Mesodermal cell (in vitro differentiated cells): ENCODE data around the gene RYR3.

Source experiments
- H3K27ac ChIP-seq: 2 replicates; pipeline ENCODE4 v1.7.0; 2013; ENCODE audit warnings: mild to moderate bottlenecking, low read depth, low read length, moderate library complexity; ENCODE audit not compliant: severe bottlenecking
- H3K36me3 ChIP-seq: 2 replicates; pipeline ENCODE4 v1.7.1; 2013; ENCODE audit warnings: mild to moderate bottlenecking, low read length, moderate library complexity; ENCODE audit not compliant: control insufficient read depth, insufficient read depth
- H3K4me1 ChIP-seq: one replicate; pipeline ENCODE4 v1.7.1; 2013; ENCODE audit warnings: mild to moderate bottlenecking, low read length; ENCODE audit not compliant: insufficient read depth, control insufficient read depth, poor library complexity, severe bottlenecking
- H3K4me3 ChIP-seq: 2 replicates; pipeline ENCODE4 v1.7.0; 2013; ENCODE audit warnings: low read length, control low read depth, mild to moderate bottlenecking; ENCODE audit not compliant: insufficient read depth, poor library complexity, severe bottlenecking; ENCODE audit errors: extremely low read depth
- H3K9me3 ChIP-seq: 2 replicates; pipeline ENCODE4 v1.7.1; 2013; ENCODE audit warnings: mild to moderate bottlenecking, low read length, moderate library complexity; ENCODE audit not compliant: control insufficient read depth
- WGBS, 2 experiments: methylation state at CpG; one replicate each; pipeline ENCODE4 v1.1.5; 2013; ENCODE audit warnings: missing lambda C conversion rate in 2 of 2; ENCODE audit not compliant: insufficient coverage in 2 of 2; 5-methylcytosine and 5-hydroxymethylcytosine counted together

RYR3 gene

DNA sequence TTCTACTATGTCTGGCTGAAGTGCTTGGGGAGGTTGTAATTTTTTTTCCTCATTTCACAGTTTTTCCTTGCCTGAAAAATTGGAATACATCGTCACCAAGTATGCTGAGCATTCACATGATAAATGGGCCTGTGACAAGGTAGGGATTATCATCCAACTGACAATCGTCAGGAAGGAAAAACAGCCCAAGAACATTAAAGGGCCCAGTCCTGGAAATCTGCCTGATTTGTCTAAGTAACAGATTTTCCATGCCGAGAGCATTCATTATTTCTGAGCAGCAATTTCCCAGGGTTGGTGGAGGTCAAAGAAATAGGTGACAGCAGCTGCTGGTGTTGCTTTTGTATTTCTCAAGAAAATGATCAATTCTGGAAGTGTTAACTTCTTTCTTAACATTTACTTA is 431.5 kb downstream of the RYR3 start:
- no peaks in the 10 kb centered on the region for H3K4me1 ChIP-seq
- H3K36me3 ChIP-seq, result no peaks in the 10 kb centered on the region
- WGBS, 2 experiments, result 100% methylated on average over 2 to 3 of the region's 3 CpGs
- no peaks in the 10 kb centered on the region for H3K9me3 ChIP-seq
- H3K27ac ChIP-seq, result no peak overlapping the region
- H3K4me3 ChIP-seq, result no peak overlapping the region

DNA sequence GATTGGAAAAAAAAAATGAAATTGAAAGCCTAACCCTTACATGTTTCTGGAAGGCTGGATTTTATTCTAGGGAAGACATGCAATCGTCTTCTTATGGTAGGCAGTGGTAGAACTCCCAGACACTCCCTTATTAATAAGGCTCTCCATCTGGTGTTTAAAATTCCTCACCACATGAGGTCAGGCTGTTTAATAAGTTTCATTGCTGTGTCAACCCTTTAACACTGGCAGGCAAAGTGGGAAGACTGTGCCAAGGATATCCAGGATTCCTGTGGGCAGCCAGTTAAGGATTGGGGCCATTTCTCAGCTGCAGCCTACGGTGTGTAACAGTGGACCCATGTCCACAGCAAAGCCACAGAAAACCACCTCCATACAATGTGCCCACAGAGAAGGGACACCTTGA is 432.0 kb downstream of the RYR3 start:
- H3K27ac ChIP-seq, result no peak overlapping the region
- 100% methylated on average over 1 of the region's 2 CpGs; no CpG with 5 or more reads in 1 of the 2 experiments for WGBS, 2 experiments
- no peak overlapping the region for H3K4me3 ChIP-seq
- no peaks in the 10 kb centered on the region for H3K4me1 ChIP-seq
- H3K36me3 ChIP-seq, result no peaks in the 10 kb centered on the region
- H3K9me3 ChIP-seq, result no peaks in the 10 kb centered on the region

DNA sequence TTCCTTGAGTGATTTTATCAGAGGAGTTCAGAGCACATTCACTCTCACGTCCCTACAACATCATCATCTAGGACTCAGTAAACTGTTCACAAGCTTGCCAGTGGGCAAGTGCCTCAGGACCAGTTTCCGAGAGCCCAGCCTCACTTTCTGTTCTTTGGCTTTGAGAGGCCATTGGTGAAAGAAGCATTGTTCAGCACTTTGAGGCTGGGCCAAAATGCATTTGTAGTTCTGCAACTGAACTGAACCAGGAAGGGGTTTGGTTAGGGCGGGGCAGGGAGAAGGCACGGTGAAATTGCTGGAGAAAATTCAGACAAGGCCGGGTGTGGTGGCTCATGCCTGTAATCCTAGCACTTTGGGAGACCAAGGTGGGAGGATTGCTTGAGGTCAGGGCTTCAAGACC is 435.4 kb downstream of the RYR3 start:
- 93 to 96% methylated on average over 5 of the region's 5 CpGs for WGBS, 2 experiments
- H3K4me3 ChIP-seq, result no peak overlapping the region

DNA sequence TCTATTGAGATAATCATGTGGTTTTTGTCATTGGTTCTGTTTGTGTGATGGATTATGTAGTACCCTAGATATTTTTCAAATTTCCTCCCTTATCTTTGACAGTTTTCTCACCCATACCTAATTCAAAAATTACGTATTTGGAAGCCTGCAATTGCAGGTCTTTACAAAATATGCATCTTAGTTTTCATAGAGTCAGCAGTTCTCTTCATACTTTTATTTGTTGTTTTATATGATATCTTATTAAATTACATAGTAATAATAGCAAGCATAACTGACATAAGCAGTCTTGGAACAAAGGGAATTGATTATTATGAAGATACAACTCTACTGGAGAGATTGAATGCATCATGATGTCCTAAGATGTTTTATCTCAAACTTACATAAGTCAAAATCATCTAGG is 442.2 kb downstream of the RYR3 start:
- Histone ChIP-seq H3K9me3 (no peaks in the 10 kb centered on the region), H3K4me3 (no peak overlapping the region), H3K27ac (no peak overlapping the region), H3K36me3 (no peaks in the 10 kb centered on the region), H3K4me1 (no peaks in the 10 kb centered on the region)
- no CpG with 5 or more reads among the region's 1 CpG for WGBS, 2 experiments

More for the DNA sequence above, 435.4 kb downstream of the RYR3 start:
- H3K9me3 ChIP-seq, result no peaks in the 10 kb centered on the region
- no peak overlapping the region for H3K27ac ChIP-seq
- no peaks in the 10 kb centered on the region for H3K36me3 ChIP-seq
- H3K4me1 ChIP-seq, result no peaks in the 10 kb centered on the region

DNA sequence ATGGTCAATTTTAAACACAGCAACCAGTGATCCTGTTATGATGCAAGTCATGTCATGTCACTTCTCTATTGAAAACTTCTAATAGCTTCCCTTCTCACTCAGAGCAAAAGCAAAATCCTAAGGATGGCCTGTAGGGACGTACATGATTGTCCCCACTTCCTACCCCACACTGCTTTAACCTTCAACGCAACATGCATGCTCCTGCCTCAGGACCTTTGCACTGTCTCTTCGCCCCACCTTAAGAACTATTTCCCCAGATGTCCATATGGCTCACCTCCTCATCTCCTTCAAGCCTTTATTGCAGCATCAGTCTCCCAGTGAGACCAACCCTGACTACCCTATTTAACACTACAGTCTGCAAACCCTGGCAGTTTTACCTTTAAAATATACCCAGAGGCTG is 443.5 kb downstream of the RYR3 start:
- 85 to 89% methylated on average over 3 of the region's 3 CpGs for WGBS, 2 experiments
- Histone ChIP-seq H3K36me3 (no peaks in the 10 kb centered on the region), H3K4me3 (no peak overlapping the region), H3K4me1 (no peaks in the 10 kb centered on the region), H3K27ac (no peak overlapping the region), H3K9me3 (no peaks in the 10 kb centered on the region)

DNA sequence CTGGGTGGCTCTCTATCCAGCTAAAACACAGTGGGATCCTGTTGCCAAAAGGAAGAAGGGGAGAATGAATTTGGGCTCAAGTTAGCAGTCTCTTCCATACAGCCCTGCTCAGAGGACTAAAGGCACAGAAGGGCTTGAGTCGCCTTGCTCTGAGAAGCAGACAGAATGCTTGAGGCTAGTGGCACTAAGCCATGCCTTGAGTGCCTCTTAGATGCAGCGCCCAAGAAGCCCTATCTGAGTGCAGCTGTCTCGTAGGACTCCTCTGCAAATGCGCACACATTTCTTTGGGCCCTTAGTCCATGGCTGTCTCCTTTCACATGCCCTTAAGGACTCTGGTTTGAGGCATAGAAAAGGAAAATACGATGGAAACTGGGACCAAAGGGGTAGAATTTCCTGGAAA is 446.2 kb downstream of the RYR3 start:
- Histone ChIP-seq H3K4me3 (no peak overlapping the region), H3K9me3 (no peaks in the 10 kb centered on the region), H3K4me1 (no peaks in the 10 kb centered on the region), H3K36me3 (no peaks in the 10 kb centered on the region), H3K27ac (no peak overlapping the region)
- WGBS, 2 experiments, result 94 to 100% methylated on average over 3 to 5 of the region's 5 CpGs

DNA sequence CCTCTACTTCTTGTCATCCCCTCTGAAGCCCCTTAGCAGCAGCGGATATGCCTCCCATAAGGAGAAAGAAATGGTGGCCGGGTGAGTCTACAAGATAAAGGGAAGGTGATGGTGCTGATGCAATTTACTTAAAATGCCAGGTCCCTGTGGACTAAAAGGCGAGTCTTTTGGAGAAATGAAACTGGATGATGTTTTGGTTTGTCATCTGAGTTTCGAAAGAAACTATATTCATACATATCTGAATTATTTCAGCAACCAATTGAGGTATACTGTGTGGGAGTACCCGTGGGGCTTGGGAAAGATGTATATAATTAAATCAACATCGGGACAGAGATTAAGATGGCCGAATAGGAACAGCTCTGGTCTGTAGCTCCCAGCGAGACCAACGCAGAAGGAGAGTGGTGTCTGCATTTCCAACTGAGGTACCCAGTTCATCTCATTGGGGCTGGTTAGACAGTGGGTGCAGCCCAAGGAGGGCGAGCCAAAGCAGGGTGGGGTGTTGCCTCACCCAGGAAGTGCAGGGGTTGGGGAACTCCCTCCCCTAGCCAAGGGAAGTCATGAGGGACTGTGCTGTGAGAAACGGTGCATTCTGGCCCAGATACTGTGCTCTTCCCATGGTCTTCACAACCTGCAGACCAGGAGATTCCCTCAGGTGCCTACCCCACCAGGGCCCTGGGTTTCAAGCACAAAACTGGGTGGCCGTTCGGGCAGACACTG is 446.9 kb downstream of the RYR3 start:
- H3K9me3 ChIP-seq, result no peaks in the 10 kb centered on the region
- no peak overlapping the region for H3K4me3 ChIP-seq
- no peaks in the 10 kb centered on the region for H3K36me3 ChIP-seq
- no peak overlapping the region for H3K27ac ChIP-seq
- 87 to 96% methylated on average over 9 to 11 of the region's 13 CpGs for WGBS, 2 experiments
- H3K4me1 ChIP-seq, result no peaks in the 10 kb centered on the region

DNA sequence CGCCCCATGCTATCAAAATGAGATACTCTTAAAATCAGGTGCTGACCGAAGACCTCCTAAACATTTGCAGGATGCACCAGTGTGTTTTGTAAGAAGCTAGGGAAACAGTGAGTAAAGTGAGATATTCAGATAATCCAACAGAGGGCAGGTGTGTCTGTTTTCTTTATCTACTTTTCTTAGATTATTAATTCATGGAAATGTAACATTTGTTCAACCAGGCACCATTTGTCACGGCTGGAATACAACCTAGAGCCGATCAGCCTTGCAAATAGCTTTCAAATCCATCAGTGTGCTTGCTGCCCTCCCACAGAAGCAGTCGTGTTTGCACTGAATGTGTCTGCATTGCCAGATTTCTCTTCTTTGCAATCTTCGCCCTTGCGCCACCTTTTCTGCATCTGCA is 455.6 kb downstream of the RYR3 start:
- 85 to 87% methylated on average over 4 to 5 of the region's 7 CpGs for whole genome bisulfite sequencing, 2 experiments

DNA sequence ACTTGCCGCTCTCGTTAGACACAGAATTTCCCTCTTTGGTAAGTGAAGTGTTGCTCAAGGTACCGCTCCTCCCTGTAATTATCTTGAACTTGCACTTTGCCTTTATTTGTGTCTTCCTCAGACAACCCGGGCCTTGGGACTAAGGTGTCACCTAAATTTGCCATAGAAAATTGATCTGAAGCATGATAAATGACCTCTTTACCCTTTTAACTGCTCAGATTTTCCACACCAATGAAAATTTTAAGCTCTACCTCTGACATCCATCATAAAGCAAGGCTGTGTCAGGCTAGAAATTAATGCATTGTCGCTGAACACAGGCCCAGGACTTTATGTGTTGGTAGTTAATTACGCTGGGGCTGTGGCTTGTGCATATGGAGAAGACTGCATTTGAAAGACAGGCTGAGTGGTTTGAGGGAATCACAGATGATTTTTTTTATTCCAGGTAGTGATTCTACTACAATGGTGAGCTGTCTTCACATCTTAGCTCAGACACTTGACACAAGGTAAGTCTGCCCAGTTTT is 458.0 kb downstream of the RYR3 start:
- Histone ChIP-seq H3K27ac (no peak overlapping the region), H3K9me3 (no peaks in the 10 kb centered on the region), H3K4me3 (no peak overlapping the region), H3K4me1 (no peaks in the 10 kb centered on the region), H3K36me3 (no peaks in the 10 kb centered on the region)
- 91 to 100% methylated on average over 4 to 5 of the region's 6 CpGs for WGBS, 2 experiments

More for the DNA sequence above, 455.6 kb downstream of the RYR3 start:
- no peaks in the 10 kb centered on the region for H3K9me3 ChIP-seq
- no peak overlapping the region for H3K4me3 ChIP-seq
- no peak overlapping the region for H3K27ac ChIP-seq
- no peaks in the 10 kb centered on the region for H3K4me1 ChIP-seq
- H3K36me3 ChIP-seq, result no peaks in the 10 kb centered on the region

DNA sequence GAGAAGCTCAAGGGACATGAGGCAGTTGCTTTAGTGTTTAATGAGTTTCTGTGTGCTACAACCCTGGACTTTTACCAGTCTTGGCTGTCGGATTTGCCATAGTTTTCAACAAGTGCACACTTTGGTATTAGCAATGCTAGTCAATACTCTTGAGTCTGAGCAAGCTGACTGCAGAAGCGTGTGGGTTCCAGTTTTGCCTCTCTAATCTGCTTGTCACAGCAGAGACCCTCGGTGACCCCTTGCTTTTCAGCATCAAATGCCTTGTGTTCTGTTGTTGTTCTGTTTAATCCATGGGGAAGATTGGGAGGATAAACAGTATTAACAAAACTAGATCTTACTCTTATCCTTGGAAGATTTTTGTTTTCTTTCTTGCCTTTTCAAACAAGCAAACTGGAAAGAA is 463.2 kb downstream of the RYR3 start:
- no peaks in the 10 kb centered on the region for H3K9me3 ChIP-seq
- no peaks in the 10 kb centered on the region for H3K36me3 ChIP-seq
- no peak overlapping the region for H3K4me3 ChIP-seq
- no peaks in the 10 kb centered on the region for H3K4me1 ChIP-seq
- no peak overlapping the region for H3K27ac ChIP-seq
- 42 to 61% methylated on average over 1 to 2 of the region's 3 CpGs for WGBS, 2 experiments

DNA sequence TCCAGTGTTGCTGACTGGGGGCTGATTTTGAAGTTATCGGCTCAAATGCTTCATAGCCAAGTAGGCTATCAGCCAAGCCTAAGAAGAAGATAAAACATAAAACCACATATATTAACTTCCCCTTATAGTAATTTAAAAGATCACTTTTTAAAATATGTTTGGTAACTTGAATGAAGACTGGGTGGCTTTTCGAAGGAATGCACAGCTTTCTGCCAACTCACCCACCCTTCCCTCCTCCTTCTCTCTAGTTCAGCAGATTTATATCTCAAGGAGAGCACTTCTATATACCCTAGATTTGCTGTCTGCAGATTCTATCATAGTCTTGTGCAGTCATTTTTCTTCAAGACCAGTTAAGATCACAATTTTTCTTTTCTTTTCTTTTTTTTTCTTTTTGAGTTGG is 468.1 kb downstream of the RYR3 start:
- Histone ChIP-seq H3K4me1 (no peaks in the 10 kb centered on the region), H3K9me3 (no peaks in the 10 kb centered on the region), H3K36me3 (no peaks in the 10 kb centered on the region), H3K4me3 (no peak overlapping the region), H3K27ac (no peak overlapping the region)
- WGBS, 2 experiments, result 80% methylated on average over 1 of the region's 2 CpGs; no CpG with 5 or more reads in 1 of the 2 experiments
